HepG2 (cell line): ENCODE data around the gene HLF. TPM values are rescaled to one million over a fixed set of nuclear protein-coding genes. Genes with fewer than 3 reads are reported as not detected.

Experiments
- ARNT ChIP-seq: fragments of 450-650 bp; IDR thresholded peaks from 2 replicates; pipeline ENCODE4 v1.6.1; 2017
- CTCF ChIP-seq: sonication (generic); formaldehyde crosslinking; IDR thresholded peaks from 2 replicates; pipeline ENCODE4 v1.5.0; 2020; ENCODE audit warnings: mild to moderate bottlenecking, missing genetic modification reagents, moderate library complexity
- NFRKB ChIP-seq: fragments of 450-650 bp; IDR thresholded peaks from 2 replicates; pipeline ENCODE4 v1.6.1; 2017
- PCBP2 ChIP-seq: fragments of 200-400 bp; formaldehyde crosslinking; optimal IDR thresholded peaks from 2 replicates; pipeline ENCODE3; 2018; ENCODE audit warnings: low read length, low read depth; ENCODE audit not compliant: poor library complexity, severe bottlenecking
- PPARG ChIP-seq: conservative IDR thresholded peaks from 2 replicates; pipeline ENCODE4 v1.6.1; 2016; ENCODE audit warnings: missing biosample characterization, missing genetic modification reagents
- SNAPC4 ChIP-seq: sonication (generic); formaldehyde crosslinking; IDR thresholded peaks from 2 replicates; pipeline ENCODE4 v1.4.0; 2020; ENCODE audit warnings: mild to moderate bottlenecking, missing genetic modification reagents
- SOX5 ChIP-seq: IDR thresholded peaks from 2 replicates; pipeline ENCODE4 v1.6.1; 2016; ENCODE audit warnings: borderline replicate concordance
- TEAD2 ChIP-seq: sonication (generic); formaldehyde crosslinking; IDR thresholded peaks from 2 replicates; pipeline ENCODE4 v1.9.0; 2021; ENCODE audit warnings: missing genetic modification reagents
- ZEB1 ChIP-seq: IDR thresholded peaks from 2 replicates; pipeline ENCODE4 v1.6.1; 2012; ENCODE audit warnings: mild to moderate bottlenecking, low read depth, inconsistent platforms; ENCODE audit not compliant: insufficient replicate concordance
- ZNF224 ChIP-seq: sonication (generic); formaldehyde crosslinking; IDR thresholded peaks from 2 replicates; pipeline ENCODE4 v1.5.0; 2020; ENCODE audit warnings: mild to moderate bottlenecking, missing genetic modification reagents
- ZNF234 ChIP-seq: sonication (generic); formaldehyde crosslinking; conservative IDR thresholded peaks from 2 replicates; pipeline ENCODE4 v1.5.1; 2020; ENCODE audit warnings: mild to moderate bottlenecking, missing genetic modification reagents
- ZNF512 ChIP-seq: sonication (generic); formaldehyde crosslinking; IDR thresholded peaks from 2 replicates; pipeline ENCODE4 v1.4.0; 2020; ENCODE audit warnings: mild to moderate bottlenecking, missing genetic modification reagents
- polyA plus RNA-seq, 8 experiments: library from polyadenylated mRNA; depleted of rRNA in 3 of 8; stranded (reverse) in 7 of 8; unstranded in 1 of 8; fragments of >200 nt; fragmentation: Illumina TruSeq in 4 of 8; extraction: Trizol in 4 of 8; gene quantifications; 2 replicates each; pipeline versions ENCODE4 v1.2.1 to v1.2.3, GENCODE V29; 2011 to 2016; ENCODE audit warnings: low read depth in 4 of 8, missing spikeins in 1 of 8, mixed read lengths in 1 of 8; ENCODE audit not compliant: insufficient read depth in 1 of 8
- total RNA-seq, 5 experiments: library from RNA; depleted of rRNA; stranded (reverse); fragments of >200 nt; fragmentation: Illumina TruSeq; extraction: Trizol; gene quantifications; 2 replicates each; pipeline ENCODE4 v1.2.3, GENCODE V29; 2016; ENCODE audit warnings: low read depth in 1 of 5
- TF ChIP-seq, protein P1 (sequence below): sonication (generic); formaldehyde crosslinking; IDR thresholded peaks from 2 replicates; pipeline ENCODE4 v1.8.0; 2022; ENCODE audit warnings: mild to moderate bottlenecking, missing genetic modification reagents, moderate library complexity
- TF ChIP-seq, protein P2 (sequence below): sonication (generic); formaldehyde crosslinking; IDR thresholded peaks from 2 replicates; pipeline ENCODE4 v1.4.0; 2020; ENCODE audit warnings: mild to moderate bottlenecking, missing genetic modification reagents, borderline replicate concordance

The HLF gene
- total and polyA plus RNA-seq, 2 of the 13 experiments (the other 11 are each of a cell fraction or from before 2014, with no cell fraction given): 202 to 346 TPM

DNA sequence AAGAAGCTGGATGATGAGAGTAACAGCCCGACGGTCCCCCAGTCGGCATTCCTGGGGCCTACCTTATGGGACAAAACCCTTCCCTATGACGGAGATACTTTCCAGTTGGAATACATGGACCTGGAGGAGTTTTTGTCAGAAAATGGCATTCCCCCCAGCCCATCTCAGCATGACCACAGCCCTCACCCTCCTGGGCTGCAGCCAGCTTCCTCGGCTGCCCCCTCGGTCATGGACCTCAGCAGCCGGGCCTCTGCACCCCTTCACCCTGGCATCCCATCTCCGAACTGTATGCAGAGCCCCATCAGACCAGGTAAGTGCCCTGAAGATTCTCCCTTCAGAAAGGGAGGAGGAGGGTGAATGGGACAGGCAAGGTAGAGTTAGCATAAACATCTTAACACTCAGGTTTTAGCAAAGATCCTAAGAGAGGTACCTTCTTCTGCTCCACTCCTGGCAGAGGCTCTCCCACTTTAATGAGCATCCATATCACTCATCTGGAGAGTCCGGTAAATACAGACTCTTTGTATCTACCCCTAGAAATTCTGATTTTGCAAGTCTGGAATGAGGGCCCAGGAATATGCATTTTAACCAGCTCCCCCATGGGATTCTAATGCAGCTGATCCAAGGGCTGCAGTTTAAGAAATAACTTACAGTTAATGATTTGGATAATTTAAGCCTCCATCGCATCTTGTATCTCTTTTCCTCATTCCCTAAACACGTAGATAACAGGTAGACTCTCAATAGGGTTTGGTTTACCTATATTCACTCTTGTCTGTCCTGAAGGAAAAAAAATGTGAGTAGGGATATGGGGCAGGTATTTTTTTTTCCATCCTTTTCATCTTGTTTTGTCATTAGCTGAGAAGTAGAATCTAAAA lies 3.3 kb downstream of the HLF start (continued):
- no peak for TF ChIP-seq PPARG (CRISPR knock-in tag)
- TF ChIP-seq, protein P1, sequence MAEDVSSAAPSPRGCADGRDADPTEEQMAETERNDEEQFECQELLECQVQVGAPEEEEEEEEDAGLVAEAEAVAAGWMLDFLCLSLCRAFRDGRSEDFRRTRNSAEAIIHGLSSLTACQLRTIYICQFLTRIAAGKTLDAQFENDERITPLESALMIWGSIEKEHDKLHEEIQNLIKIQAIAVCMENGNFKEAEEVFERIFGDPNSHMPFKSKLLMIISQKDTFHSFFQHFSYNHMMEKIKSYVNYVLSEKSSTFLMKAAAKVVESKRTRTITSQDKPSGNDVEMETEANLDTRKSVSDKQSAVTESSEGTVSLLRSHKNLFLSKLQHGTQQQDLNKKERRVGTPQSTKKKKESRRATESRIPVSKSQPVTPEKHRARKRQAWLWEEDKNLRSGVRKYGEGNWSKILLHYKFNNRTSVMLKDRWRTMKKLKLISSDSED (CRISPR knock-in tag): no peak
- TF ChIP-seq, protein P2, sequence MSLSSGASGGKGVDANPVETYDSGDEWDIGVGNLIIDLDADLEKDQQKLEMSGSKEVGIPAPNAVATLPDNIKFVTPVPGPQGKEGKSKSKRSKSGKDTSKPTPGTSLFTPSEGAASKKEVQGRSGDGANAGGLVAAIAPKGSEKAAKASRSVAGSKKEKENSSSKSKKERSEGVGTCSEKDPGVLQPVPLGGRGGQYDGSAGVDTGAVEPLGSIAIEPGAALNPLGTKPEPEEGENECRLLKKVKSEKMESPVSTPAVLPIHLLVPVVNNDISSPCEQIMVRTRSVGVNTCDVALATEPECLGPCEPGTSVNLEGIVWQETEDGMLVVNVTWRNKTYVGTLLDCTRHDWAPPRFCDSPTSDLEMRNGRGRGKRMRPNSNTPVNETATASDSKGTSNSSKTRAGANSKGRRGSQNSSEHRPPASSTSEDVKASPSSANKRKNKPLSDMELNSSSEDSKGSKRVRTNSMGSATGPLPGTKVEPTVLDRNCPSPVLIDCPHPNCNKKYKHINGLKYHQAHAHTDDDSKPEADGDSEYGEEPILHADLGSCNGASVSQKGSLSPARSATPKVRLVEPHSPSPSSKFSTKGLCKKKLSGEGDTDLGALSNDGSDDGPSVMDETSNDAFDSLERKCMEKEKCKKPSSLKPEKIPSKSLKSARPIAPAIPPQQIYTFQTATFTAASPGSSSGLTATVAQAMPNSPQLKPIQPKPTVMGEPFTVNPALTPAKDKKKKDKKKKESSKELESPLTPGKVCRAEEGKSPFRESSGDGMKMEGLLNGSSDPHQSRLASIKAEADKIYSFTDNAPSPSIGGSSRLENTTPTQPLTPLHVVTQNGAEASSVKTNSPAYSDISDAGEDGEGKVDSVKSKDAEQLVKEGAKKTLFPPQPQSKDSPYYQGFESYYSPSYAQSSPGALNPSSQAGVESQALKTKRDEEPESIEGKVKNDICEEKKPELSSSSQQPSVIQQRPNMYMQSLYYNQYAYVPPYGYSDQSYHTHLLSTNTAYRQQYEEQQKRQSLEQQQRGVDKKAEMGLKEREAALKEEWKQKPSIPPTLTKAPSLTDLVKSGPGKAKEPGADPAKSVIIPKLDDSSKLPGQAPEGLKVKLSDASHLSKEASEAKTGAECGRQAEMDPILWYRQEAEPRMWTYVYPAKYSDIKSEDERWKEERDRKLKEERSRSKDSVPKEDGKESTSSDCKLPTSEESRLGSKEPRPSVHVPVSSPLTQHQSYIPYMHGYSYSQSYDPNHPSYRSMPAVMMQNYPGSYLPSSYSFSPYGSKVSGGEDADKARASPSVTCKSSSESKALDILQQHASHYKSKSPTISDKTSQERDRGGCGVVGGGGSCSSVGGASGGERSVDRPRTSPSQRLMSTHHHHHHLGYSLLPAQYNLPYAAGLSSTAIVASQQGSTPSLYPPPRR (CRISPR knock-in tag): no peak
- no peak for TF ChIP-seq SNAPC4 (CRISPR knock-in tag)
- no peak for TF ChIP-seq NFRKB
- TF ChIP-seq ZNF224 (CRISPR knock-in tag): no peak
- no peak for TF ChIP-seq CTCF (CRISPR knock-in tag)
- TF ChIP-seq ZEB1: no peak
- TF ChIP-seq ZNF512: no peak
- no peak for TF ChIP-seq SOX5 (CRISPR knock-in tag)
- no peak for TF ChIP-seq TEAD2 (CRISPR knock-in tag)
- TF ChIP-seq ZNF234 (CRISPR knock-in tag): no peak
- no peak for TF ChIP-seq ARNT
- no peak for TF ChIP-seq PCBP2
